HEK293T (cell line): Measurements from ENCODE around the gene PPP3R1.

Experiments
- CTCF ChIA-PET: fragments of 350-600 bp; formaldehyde crosslinking; extraction: SDS; loops from one replicate; lab custom pipeline; 2021; ENCODE audit warnings: antibody characterized with exemption, inconsistent platforms; lab: Yijun Ruan, JAX
- POLR2A ChIA-PET: fragments of 350-600 bp; formaldehyde crosslinking; extraction: SDS; loops from one replicate; lab custom pipeline; 2020; ENCODE audit warnings: antibody characterized with exemption, inconsistent platforms; lab: Yijun Ruan, JAX
- DNase-seq: peaks from one replicate; pipeline ENCODE4 v3.0.0; 2012; ENCODE audit warnings: mixed read lengths; ENCODE audit errors: extremely low spot score
- ARNT ChIP-seq: fragments of 450-650 bp; IDR thresholded peaks from 2 replicates; pipeline ENCODE4 v1.6.1; 2017; ENCODE audit warnings: mild to moderate bottlenecking
- BHLHE40 ChIP-seq: fragments of 450-650 bp; IDR thresholded peaks from 2 replicates; pipeline ENCODE4 v1.6.1; 2016; ENCODE audit warnings: mild to moderate bottlenecking, moderate library complexity, borderline replicate concordance
- CTBP1 ChIP-seq: fragments of 450-650 bp; IDR thresholded peaks from 2 replicates; pipeline ENCODE4 v1.6.1; 2016; ENCODE audit warnings: borderline replicate concordance
- ELF4 ChIP-seq: fragments of 450-650 bp; IDR thresholded peaks from 2 replicates; pipeline ENCODE4 v1.6.1; 2017; ENCODE audit warnings: antibody characterized with exemption
- FOXA1 ChIP-seq: fragments of 450-650 bp; IDR thresholded peaks from 2 replicates; pipeline ENCODE4 v1.6.1; 2016; ENCODE audit warnings: mild to moderate bottlenecking
- FOXK2 ChIP-seq: fragments of 450-650 bp; IDR thresholded peaks from 2 replicates; pipeline ENCODE4 v1.6.1; 2016; ENCODE audit warnings: mild to moderate bottlenecking
- FOXM1 ChIP-seq: fragments of 450-650 bp; IDR thresholded peaks from 2 replicates; pipeline ENCODE4 v1.6.1; 2017; ENCODE audit warnings: mild to moderate bottlenecking, borderline replicate concordance
- HDGF ChIP-seq: fragments of 450-650 bp; IDR thresholded peaks from 2 replicates; pipeline ENCODE4 v1.6.1; 2017; ENCODE audit warnings: antibody characterized with exemption, borderline replicate concordance
- L3MBTL2 ChIP-seq: fragments of 450-650 bp; conservative IDR thresholded peaks from 2 replicates; pipeline ENCODE4 v1.6.1; 2016; ENCODE audit warnings: mild to moderate bottlenecking
- LEF1 ChIP-seq: fragments of 450-650 bp; IDR thresholded peaks from 2 replicates; pipeline ENCODE4 v1.6.1; 2017; ENCODE audit warnings: mild to moderate bottlenecking, borderline replicate concordance
- NFRKB ChIP-seq: fragments of 450-650 bp; IDR thresholded peaks from 2 replicates; pipeline ENCODE4 v1.6.1; 2016; ENCODE audit warnings: mild to moderate bottlenecking, moderate library complexity
- SP1 ChIP-seq: fragments of 450-650 bp; IDR thresholded peaks from 2 replicates; pipeline ENCODE4 v1.6.1; 2017
- SUZ12 ChIP-seq: fragments of 450-650 bp; IDR thresholded peaks from 2 replicates; pipeline ENCODE4 v1.6.1; 2016; ENCODE audit warnings: mild to moderate bottlenecking
- TARDBP ChIP-seq: fragments of 450-650 bp; IDR thresholded peaks from 2 replicates; pipeline ENCODE4 v1.6.1; 2016
- ZNF384 ChIP-seq: fragments of 450-650 bp; IDR thresholded peaks from 2 replicates; pipeline ENCODE4 v1.6.1; 2016
- TF ChIP-seq, protein P1 (sequence below): fragments of 450-650 bp; IDR thresholded peaks from 2 replicates; pipeline ENCODE4 v1.6.1; 2016

The PPP3R1 gene

DNA sequence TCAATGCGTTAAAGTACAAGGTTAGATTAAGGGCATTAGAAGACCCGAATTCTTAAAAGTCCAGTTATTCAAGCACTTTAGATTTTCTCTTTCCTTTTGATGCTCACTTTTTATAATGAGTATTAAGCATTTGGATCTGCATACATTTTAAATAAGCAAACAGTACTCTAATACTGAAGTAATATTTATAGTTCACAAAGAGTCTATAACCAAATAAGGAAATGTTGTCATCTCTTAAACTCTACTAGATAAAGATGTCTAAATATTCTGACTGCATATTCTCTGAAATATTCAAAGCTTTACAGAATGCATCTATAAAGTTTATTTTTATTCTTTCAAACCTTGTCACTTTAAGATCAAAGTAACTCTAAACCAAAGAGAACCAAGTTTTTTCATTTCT is 25.5 kb downstream of the PPP3R1 start:
- DNase-seq = no peak
- ChIA-PET CTCF (no interaction called here), POLR2A (no interaction called here)
- TF ChIP-seq LEF1 (no peak), L3MBTL2 (no peak), ELF4 (no peak), TARDBP (no peak), ARNT (no peak), BHLHE40 (no peak), FOXM1 (no peak), FOXA1 (no peak), ZNF384 (no peak), FOXK2 (no peak), HDGF (no peak), CTBP1 (no peak), NFRKB (no peak), SUZ12 (no peak), SP1 (no peak)
- TF ChIP-seq, protein P1, sequence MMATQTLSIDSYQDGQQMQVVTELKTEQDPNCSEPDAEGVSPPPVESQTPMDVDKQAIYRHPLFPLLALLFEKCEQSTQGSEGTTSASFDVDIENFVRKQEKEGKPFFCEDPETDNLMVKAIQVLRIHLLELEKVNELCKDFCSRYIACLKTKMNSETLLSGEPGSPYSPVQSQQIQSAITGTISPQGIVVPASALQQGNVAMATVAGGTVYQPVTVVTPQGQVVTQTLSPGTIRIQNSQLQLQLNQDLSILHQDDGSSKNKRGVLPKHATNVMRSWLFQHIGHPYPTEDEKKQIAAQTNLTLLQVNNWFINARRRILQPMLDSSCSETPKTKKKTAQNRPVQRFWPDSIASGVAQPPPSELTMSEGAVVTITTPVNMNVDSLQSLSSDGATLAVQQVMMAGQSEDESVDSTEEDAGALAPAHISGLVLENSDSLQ = no peak

DNA sequence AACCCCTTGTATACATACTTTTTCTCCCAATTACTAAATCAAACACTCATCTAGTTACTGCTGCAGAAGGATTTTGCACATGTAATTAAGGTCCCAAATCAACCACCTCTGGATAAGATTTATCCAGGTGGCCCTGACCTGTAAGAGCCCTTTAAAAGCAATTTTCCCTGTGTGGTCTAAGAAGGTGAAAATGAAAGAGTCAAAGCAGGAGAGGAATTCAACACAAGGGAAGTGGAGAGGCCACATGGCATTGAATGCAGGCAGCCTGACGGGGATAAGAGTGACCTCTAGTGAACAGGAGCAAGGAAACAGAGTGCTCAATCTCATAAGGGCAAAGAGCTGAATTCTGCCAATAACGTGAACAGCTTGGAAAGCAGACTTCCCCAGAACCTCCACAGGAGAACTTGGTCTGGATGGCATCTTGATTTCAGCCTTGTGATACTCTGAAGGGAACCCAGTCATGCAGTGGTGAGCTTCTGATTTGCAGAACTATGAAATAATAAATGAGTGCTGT is 27.2 kb downstream of the PPP3R1 start:
- POLR2A ChIA-PET = no interaction called here
- TF ChIP-seq BHLHE40 (no peak), HDGF (no peak), FOXM1 (no peak), SUZ12 (no peak), LEF1 (no peak), TARDBP (no peak), FOXA1 (no peak), NFRKB (no peak), ARNT (no peak), ELF4 (no peak), FOXK2 (no peak)
- TF ChIP-seq, protein P1 = no peak
- CTCF ChIA-PET = interaction anchor here (0.9 to 1.5 kb wide), 4 partner anchors 12 to 29 kb away, joined by 3 to 8 read pairs (median 4); no protein-coding TSS in a partner anchor
- peak; percentile 32 for DNase-seq

DNA sequence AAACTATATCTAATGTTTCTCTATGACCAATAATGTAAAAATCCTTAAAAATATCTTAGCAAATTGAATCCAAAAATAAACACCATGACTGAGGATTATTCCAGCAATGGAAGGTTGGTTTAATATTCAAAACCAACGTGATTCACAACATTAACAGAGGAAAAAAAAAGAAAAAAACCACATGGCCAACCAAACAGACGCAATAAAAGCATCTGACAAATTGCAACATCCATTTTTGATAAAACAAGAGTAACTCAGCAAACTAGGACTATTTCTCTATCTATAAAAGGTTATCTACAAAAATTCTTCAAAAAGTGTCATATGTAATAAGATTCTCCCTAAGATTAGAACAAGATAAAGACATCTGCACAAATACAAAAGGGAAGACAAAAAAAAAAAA is 28.9 kb downstream of the PPP3R1 start:
- no peak for DNase-seq
- TF ChIP-seq TARDBP (no peak), NFRKB (no peak), HDGF (no peak), L3MBTL2 (no peak), SP1 (no peak), ARNT (no peak), SUZ12 (no peak), LEF1 (no peak), CTBP1 (no peak), ELF4 (no peak), FOXK2 (no peak), ZNF384 (no peak)
- TF ChIP-seq, protein P1 = no peak
- ChIA-PET POLR2A (no interaction called here), CTCF (interaction anchor here (0.6 to 1.3 kb wide), 3 partner anchors 11 to 1871 kb away, joined by 3 read pairs; no protein-coding TSS in a partner anchor)

DNA sequence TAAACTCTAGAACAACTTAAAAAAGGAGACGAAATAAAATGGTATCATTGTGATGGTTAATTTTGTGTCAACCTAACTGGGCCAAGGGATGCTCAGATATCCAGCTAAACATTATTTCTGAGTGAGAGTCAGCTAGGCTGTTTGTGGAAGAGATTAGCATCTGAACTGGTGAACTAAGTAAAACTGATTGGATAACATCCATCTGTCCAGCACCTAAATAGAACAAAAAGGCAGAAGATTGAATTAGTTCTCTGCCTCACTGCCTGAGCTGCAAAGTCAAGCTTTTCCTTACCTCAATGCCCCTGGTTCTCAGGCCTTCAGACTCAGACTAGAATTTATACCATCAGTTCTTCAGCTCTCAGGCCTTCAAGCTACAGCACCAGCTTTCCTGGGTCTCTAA is 30.0 kb downstream of the PPP3R1 start:
- POLR2A ChIA-PET = no interaction called here
- DNase-seq = no peak
- no peak for TF ChIP-seq FOXM1
- TF ChIP-seq FOXK2 = no peak
- TF ChIP-seq ARNT = no peak
- no peak for TF ChIP-seq NFRKB
- no peak for TF ChIP-seq ZNF384
- no peak for TF ChIP-seq ELF4
- no peak for TF ChIP-seq BHLHE40
- TF ChIP-seq L3MBTL2 = no peak
- CTCF ChIA-PET = no interaction called here

DNA sequence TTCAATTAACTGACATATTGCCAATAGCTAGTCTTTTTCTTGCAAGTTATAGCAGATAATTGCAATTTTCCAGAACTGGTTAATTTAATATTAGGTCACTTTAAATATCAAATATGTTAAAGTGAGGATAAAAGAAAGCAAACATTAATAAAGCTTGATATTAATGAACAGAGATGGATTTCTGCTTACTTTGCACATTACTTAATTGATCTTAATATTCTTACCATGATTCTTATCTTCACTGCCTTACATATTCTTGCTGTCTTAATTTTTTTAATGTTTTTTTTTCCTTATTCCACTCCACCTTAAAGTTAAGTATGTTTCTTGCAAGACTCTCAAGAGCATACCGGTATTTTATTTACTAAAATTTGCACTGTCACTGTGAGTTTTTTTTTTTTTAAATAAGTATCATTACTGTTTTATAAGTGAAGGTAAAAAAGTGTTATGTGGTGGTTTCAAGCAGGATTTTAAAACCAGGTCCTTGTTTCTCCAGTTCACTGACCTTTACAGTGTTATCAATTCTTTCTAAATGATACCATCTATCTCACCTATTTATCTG is 33.9 kb downstream of the PPP3R1 start:
- TF ChIP-seq, protein P1 = no peak
- TF ChIP-seq BHLHE40 (no peak), SP1 (no peak), TARDBP (no peak), FOXA1 (no peak), ELF4 (no peak), SUZ12 (no peak), FOXM1 (no peak), CTBP1 (no peak), L3MBTL2 (no peak), LEF1 (no peak), ARNT (no peak), ZNF384 (no peak), FOXK2 (no peak), HDGF (no peak), NFRKB (no peak)
- DNase-seq = no peak

DNA sequence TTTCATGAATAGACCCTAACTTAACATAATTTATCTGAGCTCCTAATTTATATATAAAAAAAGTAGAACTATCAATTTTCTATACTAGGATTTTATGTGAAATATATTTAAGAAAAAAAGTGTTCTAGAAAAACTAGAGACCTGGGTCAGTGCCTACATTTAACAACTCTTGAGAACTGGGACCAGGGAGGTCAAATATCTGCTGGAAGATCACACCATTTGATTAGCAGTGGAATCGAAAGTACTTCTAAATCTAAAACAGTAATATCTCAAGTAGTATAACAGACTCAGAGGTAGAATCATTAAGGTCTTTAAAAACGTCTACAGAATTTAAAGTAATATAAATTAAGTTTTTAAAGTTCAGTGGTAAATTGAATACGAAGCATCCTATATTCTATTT is 34.6 kb downstream of the PPP3R1 start:
- ChIA-PET POLR2A (no interaction called here), CTCF (no interaction called here)
- no peak for TF ChIP-seq ARNT
- no peak for TF ChIP-seq L3MBTL2
- no peak for TF ChIP-seq NFRKB
- TF ChIP-seq ELF4 = no peak
- no peak for TF ChIP-seq SP1
- no peak for TF ChIP-seq SUZ12
- TF ChIP-seq FOXA1 = no peak
- TF ChIP-seq CTBP1 = no peak
- no peak for TF ChIP-seq FOXK2
- TF ChIP-seq HDGF = no peak
- DNase-seq = no peak

More for the DNA sequence above, 33.9 kb downstream of the PPP3R1 start:
- POLR2A ChIA-PET = no interaction called here
- CTCF ChIA-PET = no interaction called here
